HEK293 (cell line): ENCODE data around the gene USP27X.

ENCODE experiments used
- CTCF ChIA-PET: fragments of 350-600 bp; formaldehyde crosslinking; extraction: SDS; loops from one replicate; lab custom pipeline; 2021; ENCODE audit warnings: antibody characterized with exemption; lab: Yijun Ruan, JAX
- POLR2A ChIA-PET: fragments of 300-600 bp; formaldehyde crosslinking; extraction: SDS; loops from one replicate; lab custom pipeline; 2020; ENCODE audit warnings: antibody characterized with exemption, inconsistent platforms; lab: Yijun Ruan, JAX
- H3K27ac ChIP-seq: fragments of 200-500 bp; sonication (Bioruptor generic); 2 replicates; pipeline ENCODE4 v1.5.1; 2014; ENCODE audit warnings: low read depth, low read length, control low read depth, inconsistent platforms; ENCODE audit errors: extremely low read depth
- H3K36me3 ChIP-seq, 2 experiments: fragments of 200-500 bp in 1 of 2; sonication (Bioruptor generic) in 1 of 2; 1 replicate in 1 of 2; 2 replicates in 1 of 2; pipeline ENCODE4 v1.5.1; 2014 to 2017; ENCODE audit warnings: inconsistent platforms in 2 of 2, low read length in 2 of 2; ENCODE audit not compliant: control insufficient read depth in 2 of 2, insufficient read depth in 1 of 2
- H3K4me1 ChIP-seq: fragments of 200-500 bp; sonication (Bioruptor generic); 2 replicates; pipeline ENCODE4 v1.5.1; 2014; ENCODE audit warnings: mild to moderate bottlenecking, low read length, inconsistent platforms; ENCODE audit not compliant: control insufficient read depth, insufficient read depth
- H3K4me3 ChIP-seq: 2 replicates; pipeline ENCODE4 v1.5.1; 2011; ENCODE audit warnings: low read depth, mild to moderate bottlenecking, control low read depth, low read length, moderate library complexity
- H3K9me3 ChIP-seq: fragments of 200-500 bp; sonication (Bioruptor generic); 2 replicates; pipeline ENCODE4 v1.5.1; 2014; ENCODE audit warnings: low read depth, low read length, inconsistent platforms; ENCODE audit not compliant: control insufficient read depth, insufficient read depth
- IKZF3 ChIP-seq: fragments of 450-650 bp; IDR thresholded peaks from 2 replicates; pipeline ENCODE4 v1.5.0; 2018; ENCODE audit warnings: missing biosample characterization, mild to moderate bottlenecking, missing genetic modification characterization, moderate library complexity
- KLF1 ChIP-seq: fragments of 450-650 bp; formaldehyde crosslinking; IDR thresholded peaks from 2 replicates; pipeline ENCODE4 v1.5.1; 2016; ENCODE audit warnings: missing biosample characterization, missing genetic modification characterization
- MYNN ChIP-seq: fragments of 450-650 bp; formaldehyde crosslinking; IDR thresholded peaks from 2 replicates; pipeline ENCODE4 v1.5.1; 2016; ENCODE audit warnings: missing biosample characterization, missing genetic modification characterization, borderline replicate concordance
- PRDM1 ChIP-seq: fragments of 450-650 bp; formaldehyde crosslinking; IDR thresholded peaks from 2 replicates; pipeline ENCODE4; 2016; ENCODE audit warnings: missing biosample characterization, missing genetic modification characterization
- ZNF302 ChIP-seq: fragments of 450-650 bp; formaldehyde crosslinking; IDR thresholded peaks from 2 replicates; pipeline ENCODE4 v1.5.1; 2016; ENCODE audit warnings: missing biosample characterization, missing genetic modification characterization, low read depth
- ZNF394 ChIP-seq: fragments of 450-650 bp; formaldehyde crosslinking; IDR thresholded peaks from 2 replicates; pipeline ENCODE4 v1.5.1; 2016; ENCODE audit warnings: missing biosample characterization, missing genetic modification characterization, mild to moderate bottlenecking, moderate library complexity, borderline replicate concordance
- ZNF585B ChIP-seq: fragments of 450-650 bp; formaldehyde crosslinking; IDR thresholded peaks from 2 replicates; pipeline ENCODE4 v1.5.1; 2016; ENCODE audit warnings: missing biosample characterization, missing genetic modification characterization
- ZNF610 ChIP-seq: fragments of 450-650 bp; formaldehyde crosslinking; IDR thresholded peaks from 2 replicates; pipeline ENCODE4 v1.5.1; 2016; ENCODE audit warnings: missing biosample characterization, missing genetic modification characterization, borderline replicate concordance
- ZNF654 ChIP-seq: fragments of 450-650 bp; formaldehyde crosslinking; IDR thresholded peaks from 2 replicates; pipeline ENCODE4 v1.5.1; 2016; ENCODE audit warnings: low read depth, missing biosample characterization, missing genetic modification characterization
- ZNF660 ChIP-seq: fragments of 450-650 bp; IDR thresholded peaks from 2 replicates; pipeline ENCODE4 v1.5.1; 2018; ENCODE audit warnings: missing biosample characterization, mild to moderate bottlenecking, missing genetic modification characterization
- ZNF664 ChIP-seq: fragments of 450-650 bp; formaldehyde crosslinking; IDR thresholded peaks from 2 replicates; pipeline ENCODE4 v1.5.1; 2016; ENCODE audit warnings: missing biosample characterization, missing genetic modification characterization
- ZNF677 ChIP-seq: fragments of 450-650 bp; IDR thresholded peaks from 2 replicates; pipeline ENCODE4 v1.5.0; 2018; ENCODE audit warnings: missing biosample characterization, mild to moderate bottlenecking, missing genetic modification characterization, moderate library complexity
- ZNF777 ChIP-seq: fragments of 450-650 bp; formaldehyde crosslinking; IDR thresholded peaks from 2 replicates; pipeline ENCODE4 v1.5.1; 2017; ENCODE audit warnings: missing biosample characterization, missing genetic modification characterization, borderline replicate concordance
- ZNF791 ChIP-seq: fragments of 450-650 bp; formaldehyde crosslinking; IDR thresholded peaks from 2 replicates; pipeline ENCODE4 v1.5.1; 2016; ENCODE audit warnings: missing biosample characterization, missing genetic modification characterization
- ZNF843 ChIP-seq: fragments of 450-650 bp; formaldehyde crosslinking; IDR thresholded peaks from 2 replicates; pipeline ENCODE4 v1.5.1; 2016; ENCODE audit warnings: missing biosample characterization, missing genetic modification characterization
- TF ChIP-seq, protein P1 (sequence below): fragments of 450-650 bp; formaldehyde crosslinking; IDR thresholded peaks from 2 replicates; pipeline ENCODE4 v1.5.1; 2016; ENCODE audit warnings: missing biosample characterization, missing genetic modification characterization
- TF ChIP-seq, protein P2 (sequence below): fragments of 450-650 bp; formaldehyde crosslinking; IDR thresholded peaks from 2 replicates; pipeline ENCODE4 v1.5.1; 2016; ENCODE audit warnings: missing biosample characterization, missing genetic modification characterization
- TF ChIP-seq, protein P3 (sequence below): fragments of 450-650 bp; formaldehyde crosslinking; IDR thresholded peaks from 2 replicates; pipeline ENCODE4 v1.5.1; 2016; ENCODE audit warnings: missing biosample characterization, missing genetic modification characterization

The USP27X gene

DNA sequence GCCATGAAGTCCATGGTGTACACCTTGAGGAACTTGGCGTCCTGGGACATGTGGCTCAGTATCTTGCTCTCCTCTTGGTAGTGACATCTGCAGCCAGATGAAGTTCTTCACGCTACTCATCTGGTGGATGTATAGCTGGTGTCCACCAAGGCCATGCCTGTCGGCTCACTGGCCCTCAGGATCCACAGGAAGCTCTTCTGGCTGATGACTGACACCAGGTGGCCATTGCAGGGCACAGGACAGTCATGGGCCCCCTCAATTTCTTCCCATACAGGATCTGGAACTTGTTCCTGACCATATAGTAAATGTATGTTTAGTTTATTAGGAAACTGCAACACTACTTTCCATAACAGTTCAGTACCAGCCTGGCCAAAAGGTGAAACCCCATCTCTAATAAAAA is 32.8 kb downstream of the USP27X start:
- Histone ChIP-seq H3K9me3 (no peaks in the 10 kb centered on the region), H3K27ac (no peak overlapping the region), H3K36me3 (no peaks in the 10 kb centered on the region), H3K4me3 (no peak overlapping the region), H3K4me1 (no peaks in the 10 kb centered on the region)
- POLR2A ChIA-PET = no interaction called here
- TF ChIP-seq ZNF664 (no peak), ZNF585B (no peak), IKZF3 (tag by site-specific recombination) (no peak), ZNF302 (tag by site-specific recombination) (no peak), ZNF791 (tag by site-specific recombination) (no peak)
- TF ChIP-seq, protein P1, sequence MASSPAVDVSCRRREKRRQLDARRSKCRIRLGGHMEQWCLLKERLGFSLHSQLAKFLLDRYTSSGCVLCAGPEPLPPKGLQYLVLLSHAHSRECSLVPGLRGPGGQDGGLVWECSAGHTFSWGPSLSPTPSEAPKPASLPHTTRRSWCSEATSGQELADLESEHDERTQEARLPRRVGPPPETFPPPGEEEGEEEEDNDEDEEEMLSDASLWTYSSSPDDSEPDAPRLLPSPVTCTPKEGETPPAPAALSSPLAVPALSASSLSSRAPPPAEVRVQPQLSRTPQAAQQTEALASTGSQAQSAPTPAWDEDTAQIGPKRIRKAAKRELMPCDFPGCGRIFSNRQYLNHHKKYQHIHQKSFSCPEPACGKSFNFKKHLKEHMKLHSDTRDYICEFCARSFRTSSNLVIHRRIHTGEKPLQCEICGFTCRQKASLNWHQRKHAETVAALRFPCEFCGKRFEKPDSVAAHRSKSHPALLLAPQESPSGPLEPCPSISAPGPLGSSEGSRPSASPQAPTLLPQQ = no peak
- CTCF ChIA-PET = interaction anchor here (2.0 kb wide), 1 partner anchor 28 kb away, joined by 8 read pairs; no protein-coding TSS in a partner anchor

DNA sequence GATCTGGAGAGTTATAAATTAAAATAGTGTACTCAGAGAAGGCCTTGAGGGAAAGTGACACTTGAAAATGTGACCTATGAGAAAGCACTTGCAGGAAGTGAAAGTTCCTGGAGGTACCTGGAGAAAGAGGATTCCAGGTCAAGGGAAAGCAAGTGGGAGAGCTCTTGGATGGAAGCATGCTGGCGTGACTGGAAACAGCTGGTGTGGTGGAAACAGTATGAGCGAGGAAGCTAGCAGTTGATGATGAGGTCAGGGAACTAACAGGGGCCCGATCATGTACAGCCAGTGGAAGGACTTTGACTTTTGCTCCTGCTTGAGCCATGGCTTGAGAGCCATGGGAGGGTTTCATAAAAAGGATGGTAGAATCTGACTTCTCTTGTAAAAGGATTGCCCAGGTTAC is 33.6 kb downstream of the USP27X start:
- Histone ChIP-seq H3K4me1 (no peaks in the 10 kb centered on the region), H3K4me3 (no peak overlapping the region), H3K9me3 (no peaks in the 10 kb centered on the region), H3K36me3 (no peaks in the 10 kb centered on the region), H3K27ac (no peak overlapping the region)
- POLR2A ChIA-PET = no interaction called here
- TF ChIP-seq PRDM1 (tag by site-specific recombination) (peak; percentile 87), MYNN (tag by site-specific recombination) (no peak)
- CTCF ChIA-PET = interaction anchor here (0.7 to 2.0 kb wide), 2 partner anchors 29 to 704 kb away, joined by 3 to 8 read pairs; no protein-coding TSS in a partner anchor

DNA sequence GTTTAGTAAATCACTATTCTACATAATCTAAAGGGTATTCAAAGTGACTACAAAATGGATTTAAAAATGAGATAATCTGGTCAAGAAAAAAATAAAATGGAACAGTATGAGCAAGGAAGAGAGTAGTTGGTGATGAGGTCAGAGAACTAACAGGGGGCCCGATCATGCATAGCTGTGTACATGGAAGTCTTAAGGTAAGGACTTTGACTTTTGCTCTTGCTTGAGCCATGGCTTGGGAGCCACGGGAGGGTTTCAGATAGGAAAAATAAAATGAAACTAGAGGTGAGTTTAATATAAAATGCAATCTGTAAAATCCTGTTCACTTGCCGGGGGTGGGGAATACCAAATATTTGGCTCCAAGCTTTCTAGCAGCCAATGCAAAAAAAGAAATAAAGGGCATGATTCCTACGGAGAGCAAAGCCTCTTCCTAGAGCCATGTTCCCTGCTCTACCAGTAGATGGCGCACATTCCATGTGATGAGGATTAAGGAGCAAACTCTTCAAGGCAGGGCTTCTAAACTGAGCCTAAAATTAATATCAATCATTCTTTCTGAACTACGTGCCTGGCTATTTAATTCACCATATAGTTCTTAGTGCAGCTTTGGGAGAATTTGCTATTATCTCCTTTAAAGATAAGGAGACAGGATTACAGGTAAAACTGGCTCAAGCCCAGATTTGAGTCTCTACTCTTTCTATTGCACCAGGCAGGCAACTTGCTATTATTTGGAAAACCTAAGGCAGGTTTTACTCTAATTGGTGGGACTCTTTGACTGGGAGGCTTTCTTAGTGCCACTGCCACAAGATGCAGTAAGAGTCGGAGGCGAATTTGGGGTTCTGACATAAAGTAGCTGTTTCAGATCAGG is 36.3 kb downstream of the USP27X start:
- Histone ChIP-seq H3K36me3 (no peaks in the 10 kb centered on the region), H3K27ac (no peak overlapping the region), H3K4me3 (no peak overlapping the region), H3K9me3 (no peaks in the 10 kb centered on the region), H3K4me1 (no peaks in the 10 kb centered on the region)
- POLR2A ChIA-PET = no interaction called here
- CTCF ChIA-PET = interaction anchor here (0.6 to 2.4 kb wide), 38 partner anchors 8 to 776 kb away, joined by 3 to 17 read pairs (median 4); partner anchors contain the start of gene CCNB3
- TF ChIP-seq ZNF777 (tag by site-specific recombination) (no peak), ZNF610 (tag by site-specific recombination) (no peak), ZNF660 (tag by site-specific recombination) (0 out of 2 replicates have a peak, but pooled peaks have one; percentile 33), ZNF654 (tag by site-specific recombination) (peak; percentile 78), ZNF843 (tag by site-specific recombination) (no peak), ZNF791 (tag by site-specific recombination) (no peak), ZNF677 (tag by site-specific recombination) (no peak), ZNF394 (tag by site-specific recombination) (no peak), KLF1 (tag by site-specific recombination) (no peak)
- TF ChIP-seq, protein P2, sequence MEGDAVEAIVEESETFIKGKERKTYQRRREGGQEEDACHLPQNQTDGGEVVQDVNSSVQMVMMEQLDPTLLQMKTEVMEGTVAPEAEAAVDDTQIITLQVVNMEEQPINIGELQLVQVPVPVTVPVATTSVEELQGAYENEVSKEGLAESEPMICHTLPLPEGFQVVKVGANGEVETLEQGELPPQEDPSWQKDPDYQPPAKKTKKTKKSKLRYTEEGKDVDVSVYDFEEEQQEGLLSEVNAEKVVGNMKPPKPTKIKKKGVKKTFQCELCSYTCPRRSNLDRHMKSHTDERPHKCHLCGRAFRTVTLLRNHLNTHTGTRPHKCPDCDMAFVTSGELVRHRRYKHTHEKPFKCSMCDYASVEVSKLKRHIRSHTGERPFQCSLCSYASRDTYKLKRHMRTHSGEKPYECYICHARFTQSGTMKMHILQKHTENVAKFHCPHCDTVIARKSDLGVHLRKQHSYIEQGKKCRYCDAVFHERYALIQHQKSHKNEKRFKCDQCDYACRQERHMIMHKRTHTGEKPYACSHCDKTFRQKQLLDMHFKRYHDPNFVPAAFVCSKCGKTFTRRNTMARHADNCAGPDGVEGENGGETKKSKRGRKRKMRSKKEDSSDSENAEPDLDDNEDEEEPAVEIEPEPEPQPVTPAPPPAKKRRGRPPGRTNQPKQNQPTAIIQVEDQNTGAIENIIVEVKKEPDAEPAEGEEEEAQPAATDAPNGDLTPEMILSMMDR (tag by site-specific recombination) = peak; percentile 25; the same call in 1 of the 2 replicates
- TF ChIP-seq, protein P3, sequence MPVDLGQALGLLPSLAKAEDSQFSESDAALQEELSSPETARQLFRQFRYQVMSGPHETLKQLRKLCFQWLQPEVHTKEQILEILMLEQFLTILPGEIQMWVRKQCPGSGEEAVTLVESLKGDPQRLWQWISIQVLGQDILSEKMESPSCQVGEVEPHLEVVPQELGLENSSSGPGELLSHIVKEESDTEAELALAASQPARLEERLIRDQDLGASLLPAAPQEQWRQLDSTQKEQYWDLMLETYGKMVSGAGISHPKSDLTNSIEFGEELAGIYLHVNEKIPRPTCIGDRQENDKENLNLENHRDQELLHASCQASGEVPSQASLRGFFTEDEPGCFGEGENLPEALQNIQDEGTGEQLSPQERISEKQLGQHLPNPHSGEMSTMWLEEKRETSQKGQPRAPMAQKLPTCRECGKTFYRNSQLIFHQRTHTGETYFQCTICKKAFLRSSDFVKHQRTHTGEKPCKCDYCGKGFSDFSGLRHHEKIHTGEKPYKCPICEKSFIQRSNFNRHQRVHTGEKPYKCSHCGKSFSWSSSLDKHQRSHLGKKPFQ (tag by site-specific recombination) = no peak
